Large intestine (tissue), 3 donors: ENCODE measurements around the gene SYNDIG1L. TPM values are rescaled to one million over a fixed set of nuclear protein-coding genes. Genes with fewer than 3 reads are reported as not detected.

Experiments
- DNase-seq, 2 donors: peaks; one replicate each; pipeline versions ENCODE4 v3.0.0 to v3.0.0-alpha.2; 2013
- H3K27ac ChIP-seq: one replicate; pipeline ENCODE4 v1.5.1; 2013; ENCODE audit warnings: low read length
- H3K27me3 ChIP-seq: 2 replicates; pipeline ENCODE4 v1.6.1; 2013; ENCODE audit warnings: low read length; ENCODE audit not compliant: control insufficient read depth, insufficient read depth
- H3K36me3 ChIP-seq: 2 replicates; pipeline ENCODE4 v1.6.1; 2013; ENCODE audit warnings: low read length; ENCODE audit not compliant: control insufficient read depth, insufficient read depth
- H3K4me1 ChIP-seq: one replicate; pipeline ENCODE4 v1.6.1; 2013; ENCODE audit warnings: low read length; ENCODE audit not compliant: control insufficient read depth, insufficient read depth
- H3K4me3 ChIP-seq: one replicate; pipeline ENCODE4 v1.5.1; 2013; ENCODE audit warnings: low read length
- H3K9me3 ChIP-seq: one replicate; pipeline ENCODE4 v1.6.1; 2013; ENCODE audit warnings: mild to moderate bottlenecking, low read depth, low read length, moderate library complexity; ENCODE audit not compliant: control insufficient read depth
- WGBS: methylation state at CpG from one replicate; pipeline ENCODE4 v1.1.5; 2013; ENCODE audit warnings: low lambda C conversion rate; ENCODE audit not compliant: insufficient coverage; 5-methylcytosine and 5-hydroxymethylcytosine counted together
- polyA plus RNA-seq: library from polyadenylated mRNA; unstranded; fragments of 120-200 nt; gene quantifications from one replicate; pipeline ENCODE4 v1.2.1, GENCODE V29; 2013

SYNDIG1L gene
- polyA plus RNA-seq, 1 donor = 0.10 TPM

GRCh38 chr14:74404435-74404834, 21.6 kb downstream of the SYNDIG1L start:
- H3K4me1 ChIP-seq = peaks cover 16% of the 10 kb centered on the region
- no peak overlapping the region for H3K27ac ChIP-seq
- no peaks in the 10 kb centered on the region for H3K9me3 ChIP-seq
- WGBS = no CpG with 5 or more reads among the region's 7 CpGs
- no peaks in the 10 kb centered on the region for H3K36me3 ChIP-seq
- H3K4me3 ChIP-seq = no peak overlapping the region
- DNase-seq = no peak
- peaks cover 5% of the 10 kb centered on the region for H3K27me3 ChIP-seq

GRCh38 chr14:74403619-74404417, 22.2 kb downstream of the SYNDIG1L start:
- Histone ChIP-seq H3K4me3 (no peak overlapping the region), H3K4me1 (peaks cover 16% of the 10 kb centered on the region), H3K27ac (no peak overlapping the region), H3K9me3 (no peaks in the 10 kb centered on the region), H3K36me3 (no peaks in the 10 kb centered on the region), H3K27me3 (peaks cover 5% of the 10 kb centered on the region)
- DNase-seq = no peak
- no CpG with 5 or more reads among the region's 12 CpGs for WGBS

- no peak for DNase-seq
- no CpG with 5 or more reads among the region's 10 CpGs for WGBS
Observed at GRCh38 chr14:74402401-74403251, 23.4 kb downstream of the SYNDIG1L start.

GRCh38 chr14:74401504-74402241, 24.3 kb downstream of the SYNDIG1L start:
- Histone ChIP-seq H3K4me1 (peaks cover 16% of the 10 kb centered on the region), H3K9me3 (no peaks in the 10 kb centered on the region), H3K27me3 (peaks cover 12% of the 10 kb centered on the region), H3K36me3 (no peaks in the 10 kb centered on the region), H3K27ac (no peak overlapping the region), H3K4me3 (no peak overlapping the region)
- peak in 1 of 2 donors; percentile 37 for DNase-seq
- no CpG with 5 or more reads among the region's 12 CpGs for WGBS

More at GRCh38 chr14:74402401-74403251, 23.4 kb downstream of the SYNDIG1L start:
- H3K36me3 ChIP-seq = no peaks in the 10 kb centered on the region
- peaks cover 8% of the 10 kb centered on the region for H3K27me3 ChIP-seq
- H3K9me3 ChIP-seq = no peaks in the 10 kb centered on the region
- H3K4me3 ChIP-seq = no peak overlapping the region
- no peak overlapping the region for H3K27ac ChIP-seq
- peaks cover 16% of the 10 kb centered on the region for H3K4me1 ChIP-seq

- Histone ChIP-seq H3K36me3 (no peaks in the 10 kb centered on the region), H3K9me3 (no peaks in the 10 kb centered on the region), H3K4me3 (no peak overlapping the region), H3K27ac (no peak overlapping the region), H3K4me1 (peaks cover 16% of the 10 kb centered on the region), H3K27me3 (peaks cover 16% of the 10 kb centered on the region)
- DNase-seq = peak in 1 of 2 donors; percentile 20
- WGBS = no CpG with 5 or more reads among the region's 8 CpGs
Observed at GRCh38 chr14:74400919-74401503, 25.0 kb downstream of the SYNDIG1L start.

- Histone ChIP-seq H3K27ac (no peak overlapping the region), H3K27me3 (peaks cover 24% of the 10 kb centered on the region), H3K4me3 (no peak overlapping the region), H3K36me3 (no peaks in the 10 kb centered on the region), H3K9me3 (no peaks in the 10 kb centered on the region), H3K4me1 (peaks cover 16% of the 10 kb centered on the region)
- peak; percentile 39 to 57 for DNase-seq
- no CpG with 5 or more reads among the region's 13 CpGs for WGBS
Observed at GRCh38 chr14:74400031-74400685, 25.9 kb downstream of the SYNDIG1L start.

- Histone ChIP-seq H3K4me1 (no peaks in the 10 kb centered on the region), H3K27ac (no peak overlapping the region), H3K9me3 (no peaks in the 10 kb centered on the region), H3K4me3 (no peak overlapping the region), H3K36me3 (no peaks in the 10 kb centered on the region), H3K27me3 (peaks cover 37% of the 10 kb centered on the region)
- no peak for DNase-seq
- no CpG with 5 or more reads among the region's 4 CpGs for WGBS
Observed at GRCh38 chr14:74395094-74395493, 30.9 kb downstream of the SYNDIG1L start.

GRCh38 chr14:74394549-74394948, 31.5 kb downstream of the SYNDIG1L start:
- no CpG with 5 or more reads among the region's 2 CpGs for WGBS
- Histone ChIP-seq H3K9me3 (no peaks in the 10 kb centered on the region), H3K4me1 (no peaks in the 10 kb centered on the region)

GRCh38 chr14:74392616-74393570, 33.1 kb downstream of the SYNDIG1L start:
- Histone ChIP-seq H3K4me1 (no peaks in the 10 kb centered on the region), H3K9me3 (no peaks in the 10 kb centered on the region), H3K27me3 (peaks cover 37% of the 10 kb centered on the region), H3K36me3 (no peaks in the 10 kb centered on the region), H3K4me3 (no peak overlapping the region), H3K27ac (no peak overlapping the region)
- WGBS = no CpG with 5 or more reads among the region's 16 CpGs
- no peak for DNase-seq

More at GRCh38 chr14:74394549-74394948, 31.5 kb downstream of the SYNDIG1L start:
- no peak overlapping the region for H3K27ac ChIP-seq
- no peaks in the 10 kb centered on the region for H3K36me3 ChIP-seq
- DNase-seq = no peak
- no peak overlapping the region for H3K4me3 ChIP-seq
- H3K27me3 ChIP-seq = peaks cover 40% of the 10 kb centered on the region
